IMR-90 (cell line): ENCODE data around the gene SH3GL2. TPM values are rescaled to one million over a fixed set of nuclear protein-coding genes. Genes with fewer than 3 reads are reported as not detected.

ENCODE experiments used
- ATAC-seq: fragments of 200-7000 bp; cut with Tn5 transposase; 2 replicates; pipeline ENCODE4 v1.9.1; 2020; ENCODE audit warnings: low read depth, mild to moderate bottlenecking, moderate library complexity
- BruUV-seq: library from RNA; stranded (reverse); fragments of 400-500 nt; replicated peaks from 2 replicates; lab custom pipeline; 2021; lab: Mats Ljungman, UMichigan
- CTCF ChIA-PET: fragments of 300-600 bp; formaldehyde crosslinking; extraction: SDS; loops from one replicate; lab custom pipeline; 2021; ENCODE audit warnings: antibody characterized with exemption; lab: Yijun Ruan, JAX
- POLR2A ChIA-PET: fragments of 300-600 bp; sonication (Branson Sonifier 250); formaldehyde crosslinking; loops from one replicate; lab custom pipeline; 2022; ENCODE audit warnings: antibody characterized with exemption; ENCODE audit not compliant: unreplicated experiment; lab: Charles Lee
- DNase-seq: peaks from one replicate; pipeline ENCODE4 v3.0.0; 2013
- H2AFZ ChIP-seq: replicated peaks from 2 replicates; pipeline ENCODE3; 2013; ENCODE audit warnings: low read length, mild to moderate bottlenecking; ENCODE audit not compliant: poor library complexity
- H2AK5ac ChIP-seq: 2 replicates; pipeline ENCODE4 v1.6.1; 2013; ENCODE audit warnings: low read depth, low read length, inconsistent platforms
- H2AK9ac ChIP-seq: replicated peaks from 2 replicates; pipeline ENCODE3; 2013; ENCODE audit warnings: mild to moderate bottlenecking, low read depth, low read length, moderate library complexity; ENCODE audit not compliant: poor library complexity
- H2BK120ac ChIP-seq: 2 replicates; pipeline ENCODE4 v1.6.1; 2013; ENCODE audit warnings: low read depth, low read length, inconsistent platforms
- H2BK15ac ChIP-seq: 3 replicates; pipeline ENCODE4 v1.6.1; 2013; ENCODE audit warnings: low read depth, low read length, inconsistent platforms
- H2BK20ac ChIP-seq: 2 replicates; pipeline ENCODE4 v1.6.1; 2013; ENCODE audit warnings: low read depth, mild to moderate bottlenecking, inconsistent platforms, low read length, moderate library complexity
- H2BK5ac ChIP-seq: 2 replicates; pipeline ENCODE4 v1.6.1; 2013; ENCODE audit warnings: mild to moderate bottlenecking, low read depth, low read length, inconsistent platforms; ENCODE audit not compliant: poor library complexity, severe bottlenecking
- H3K14ac ChIP-seq: replicated peaks from 2 replicates; pipeline ENCODE4 v1.6.1; 2013; ENCODE audit warnings: low read depth, low read length, inconsistent platforms
- H3K18ac ChIP-seq: 2 replicates; pipeline ENCODE4 v1.6.1; 2013; ENCODE audit warnings: low read depth, low read length, control low read depth
- H3K23ac ChIP-seq: 2 replicates; pipeline ENCODE4 v1.6.1; 2013; ENCODE audit warnings: low read depth, low read length, inconsistent platforms
- H3K27ac ChIP-seq: 2 replicates; pipeline ENCODE4 v1.5.1; 2013; ENCODE audit warnings: mild to moderate bottlenecking, control low read depth, low read length; ENCODE audit not compliant: insufficient read depth
- H3K27me3 ChIP-seq: 2 replicates; pipeline ENCODE4 v1.6.1; 2013; ENCODE audit warnings: low read length; ENCODE audit not compliant: control insufficient read depth, insufficient read depth
- H3K36me3 ChIP-seq: 2 replicates; pipeline ENCODE4 v1.6.1; 2013; ENCODE audit warnings: low read length, mixed read lengths; ENCODE audit not compliant: control insufficient read depth, insufficient read depth
- H3K4ac ChIP-seq: 2 replicates; pipeline ENCODE4 v1.6.1; 2013; ENCODE audit warnings: low read depth, low read length, inconsistent platforms
- H3K4me1 ChIP-seq: 2 replicates; pipeline ENCODE4 v1.6.1; 2013; ENCODE audit warnings: low read length, mixed read lengths; ENCODE audit not compliant: control insufficient read depth, insufficient read depth
- H3K4me2 ChIP-seq: 2 replicates; pipeline ENCODE4 v1.6.1; 2013; ENCODE audit warnings: low read depth, mild to moderate bottlenecking, control low read depth, low read length, moderate library complexity
- H3K4me3 ChIP-seq: 2 replicates; pipeline ENCODE4 v1.5.1; 2013; ENCODE audit warnings: low read depth, mild to moderate bottlenecking, control low read depth, low read length, moderate library complexity; ENCODE audit not compliant: insufficient read depth
- H3K56ac ChIP-seq: 2 replicates; pipeline ENCODE4 v1.6.1; 2013; ENCODE audit warnings: low read length, inconsistent platforms; ENCODE audit not compliant: insufficient read depth; ENCODE audit errors: extremely low read depth
- H3K79me1 ChIP-seq, 2 experiments: 2 replicates each; pipeline ENCODE4 v1.6.1; 2013; ENCODE audit warnings: low read length in 2 of 2, inconsistent platforms in 1 of 2, low read depth in 1 of 2
- H3K9ac ChIP-seq: 2 replicates; pipeline ENCODE4 v1.6.1; 2013; ENCODE audit warnings: low read depth, low read length, control low read depth
- H3K9me1 ChIP-seq: 2 replicates; pipeline ENCODE4 v1.6.1; 2013; ENCODE audit warnings: low read length, inconsistent platforms; ENCODE audit not compliant: insufficient read depth
- H3K9me3 ChIP-seq: 2 replicates; pipeline ENCODE4 v1.6.1; 2013; ENCODE audit warnings: low read length; ENCODE audit not compliant: control insufficient read depth, insufficient read depth
- H4K20me1 ChIP-seq: 2 replicates; pipeline ENCODE4 v1.6.1; 2013; ENCODE audit warnings: low read length, inconsistent platforms; ENCODE audit not compliant: insufficient read depth
- H4K5ac ChIP-seq: 2 replicates; pipeline ENCODE4 v1.6.1; 2013; ENCODE audit warnings: mild to moderate bottlenecking, low read depth, low read length, control low read depth
- H4K8ac ChIP-seq, 2 experiments: 2 replicates each; pipeline ENCODE4 v1.6.1; 2013; ENCODE audit warnings: low read depth in 2 of 2, low read length in 2 of 2, control low read depth in 1 of 2, inconsistent platforms in 1 of 2
- H4K91ac ChIP-seq: 2 replicates; pipeline ENCODE4 v1.6.1; 2013; ENCODE audit warnings: low read depth, low read length, inconsistent platforms; ENCODE audit not compliant: insufficient read depth
- FOS ChIP-seq: fragments of 150-350 bp; IDR thresholded peaks from 2 replicates; pipeline ENCODE4 v1.6.1; 2016; ENCODE audit warnings: low read depth, low read length
- WGBS, 2 experiments: methylation state at CpG; one replicate each; pipeline versions ENCODE4 v1.1.5 to v1.1.7; 2013; ENCODE audit warnings: missing lambda C conversion rate in 2 of 2; ENCODE audit not compliant: insufficient read length in 1 of 2; ENCODE audit errors: extremely low coverage in 2 of 2; 5-methylcytosine and 5-hydroxymethylcytosine counted together
- dilution Hi-C: fragments of 300-500 bp; cut with HindIII; formaldehyde crosslinking; loops from one replicate; pipeline ENCODE4 v1.14.3; 2018; ENCODE audit warnings: low sequenced_read_pairs; ENCODE audit not compliant: unreplicated experiment
- in situ Hi-C: fragments of 300-500 bp; cut with MboI; formaldehyde crosslinking; loops from 3 replicates; pipeline ENCODE4 v1.14.3; 2019; ENCODE audit warnings: low sequenced_read_pairs, inconsistent platforms, mixed read lengths
- intact Hi-C: fragments of 100-400 bp; cut with micrococcal nuclease; formaldehyde crosslinking; loops from 2 replicates; pipeline ENCODE4 v1.10.0; 2022
- polyA plus RNA-seq, 3 experiments: library from polyadenylated mRNA; depleted of rRNA; stranded (reverse); fragments of >200 nt; gene quantifications; 2 replicates each; pipeline ENCODE4 v1.2.3, GENCODE V29; 2012; ENCODE audit warnings: low replicate concordance in 1 of 3
- total RNA-seq: library from RNA; depleted of rRNA; stranded (reverse); fragments of >200 nt; gene quantifications from 2 replicates; pipeline ENCODE4 v1.2.3, GENCODE V29; 2012

SH3GL2 gene
- total and polyA plus RNA-seq, 2 of the 4 experiments (the other 2 are of a cell fraction) = under 0.01 to 0.05 TPM

GRCh38 chr9:17793713-17794622, 215.1 kb downstream of the SH3GL2 start:
- in situ Hi-C loops = no loop called here
- BruUV-seq = no TSS peak
- no peak overlapping the region for H3K18ac ChIP-seq
- no peaks in the 10 kb centered on the region for H3K9me3 ChIP-seq
- no peak for TF ChIP-seq FOS
- H2BK5ac ChIP-seq = no peak overlapping the region
- no peaks in the 10 kb centered on the region for H3K36me3 ChIP-seq
- H3K14ac ChIP-seq = no peak overlapping the region
- no peak overlapping the region for H3K4ac ChIP-seq
- H2AK5ac ChIP-seq = no peak overlapping the region
- H4K20me1 ChIP-seq = no peaks in the 10 kb centered on the region
- ATAC-seq (no peak), DNase-seq (no peak)
- H3K23ac ChIP-seq = no peak overlapping the region
- no peak overlapping the region for H2AK9ac ChIP-seq
- no peak overlapping the region for H4K8ac ChIP-seq
- CTCF ChIA-PET = interaction anchor here (1.1 kb wide), 1 partner anchor 9 kb away, joined by 4 read pairs; no protein-coding TSS in a partner anchor
- no peak overlapping the region for H3K9ac ChIP-seq
- no peak overlapping the region for H3K56ac ChIP-seq
- H2BK15ac ChIP-seq = no peak overlapping the region
- H3K4me3 ChIP-seq = no peak overlapping the region
- intact Hi-C loops = no loop called here
- H3K79me1 ChIP-seq = no peaks in the 10 kb centered on the region
- no peaks in the 10 kb centered on the region for H3K4me1 ChIP-seq
- no peak overlapping the region for H3K27ac ChIP-seq
- 43% methylated on average over 2 of the region's 14 CpGs; no CpG with 5 or more reads in 1 of the 2 experiments for WGBS, 2 experiments
- H2AFZ ChIP-seq = no peak overlapping the region
- H3K4me2 ChIP-seq = no peak overlapping the region
- dilution Hi-C loops = loop anchor here (25.0 kb wide), 1 partner anchor 257 kb away; no protein-coding TSS in a partner anchor
- POLR2A ChIA-PET = no interaction called here
- no peaks in the 10 kb centered on the region; the same call in none of the 2 replicates for H3K27me3 ChIP-seq
- H3K9me1 ChIP-seq = no peaks in the 10 kb centered on the region
- no peak overlapping the region for H4K5ac ChIP-seq
- H2BK20ac ChIP-seq = no peak overlapping the region
- H2BK120ac ChIP-seq = no peak overlapping the region
- no peak overlapping the region for H4K91ac ChIP-seq
